Activated T-cell treated with anti-CD3 and anti-CD28 coated beads, Interleukin-2, amount 50 U/mL, for 4 hours (primary cell): ENCODE data around the gene TMEM30A. TPM values are rescaled to one million over a fixed set of nuclear protein-coding genes. Genes with fewer than 3 reads are reported as not detected.

Source experiments
- ATAC-seq, 2 donors: fragments of 200-7000 bp; cut with Tn5 transposase; one replicate each; pipeline ENCODE4 v1.10.0; 2021
- DNase-seq: peaks from one replicate; pipeline ENCODE4 v3.0.0-alpha.2; 2020
- H3K27me3 Mint-ChIP-seq: one replicate; pipeline ENCODE4 v1.8.0; 2021; ENCODE audit warnings: low read depth, mixed read lengths
- H3K36me3 Mint-ChIP-seq: one replicate; pipeline ENCODE4 v1.8.0; 2022; ENCODE audit warnings: mixed read lengths; ENCODE audit not compliant: insufficient read depth
- H3K4me1 Mint-ChIP-seq: one replicate; pipeline ENCODE4 v1.8.0; 2021; ENCODE audit warnings: low read depth, mixed read lengths
- H3K4me3 Mint-ChIP-seq: one replicate; pipeline ENCODE4 v1.8.0; 2021; ENCODE audit warnings: mild to moderate bottlenecking, moderate library complexity, mixed read lengths
- H3K9me3 Mint-ChIP-seq: one replicate; pipeline ENCODE4 v1.8.0; 2021; ENCODE audit warnings: mixed read lengths
- total RNA-seq, 3 donors: library from RNA; stranded (reverse); gene quantifications; one replicate each; pipeline ENCODE4 v1.2.1, GENCODE V29; 2021

TMEM30A gene
- 10 to 100 TPM; 47.7 to 60.4 (median 55.7) TPM for total RNA-seq

DNA sequence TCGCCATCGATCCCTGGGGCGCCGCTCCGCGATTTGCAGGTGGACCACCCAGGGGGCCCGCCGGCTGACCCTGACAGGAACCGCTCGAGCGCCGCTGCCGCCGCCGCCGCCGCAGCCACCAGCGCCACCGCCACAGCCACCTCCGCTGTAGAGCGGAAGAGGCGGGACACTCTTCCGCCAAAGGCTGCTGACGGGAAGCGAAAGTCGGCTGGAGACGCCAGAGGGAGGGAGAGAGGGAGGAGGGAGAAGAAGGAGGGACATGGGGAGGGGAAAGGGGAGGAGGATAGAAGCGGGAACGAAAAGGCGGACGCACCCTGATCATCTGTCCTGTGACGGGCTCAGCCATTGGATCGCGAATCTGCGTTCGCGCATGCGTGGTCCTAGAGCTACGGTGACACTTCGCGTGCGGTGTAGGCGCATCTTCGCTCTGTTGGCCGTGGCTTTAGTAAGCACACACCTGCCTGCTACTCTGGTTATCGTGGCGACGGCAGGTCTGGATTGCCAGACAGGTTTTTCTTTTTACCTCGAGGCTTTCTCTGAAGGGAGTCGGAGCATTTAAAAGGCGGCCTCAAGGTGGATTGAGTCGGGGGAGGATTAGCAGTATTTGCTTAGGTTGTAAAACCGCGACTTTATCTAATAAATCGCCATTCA is at the start of gene TMEM30A:
TMEM30A (minus strand) TSS at position 161 of the 651 bp plus-strand sequence; CDS start at position 7, 154 bp downstream.
- Mint-ChIP-seq H3K36me3 (peaks cover 3% of the 10 kb centered on the region), H3K4me1 (peaks cover 46% of the 10 kb centered on the region), H3K9me3 (no peaks in the 10 kb centered on the region), H3K4me3 (no peak within 1 kb of the TSS), H3K27me3 (no peaks in the 10 kb centered on the region)
- DNase-seq = peak; percentile 94
- ATAC-seq = peak; percentile 95 to 98

DNA sequence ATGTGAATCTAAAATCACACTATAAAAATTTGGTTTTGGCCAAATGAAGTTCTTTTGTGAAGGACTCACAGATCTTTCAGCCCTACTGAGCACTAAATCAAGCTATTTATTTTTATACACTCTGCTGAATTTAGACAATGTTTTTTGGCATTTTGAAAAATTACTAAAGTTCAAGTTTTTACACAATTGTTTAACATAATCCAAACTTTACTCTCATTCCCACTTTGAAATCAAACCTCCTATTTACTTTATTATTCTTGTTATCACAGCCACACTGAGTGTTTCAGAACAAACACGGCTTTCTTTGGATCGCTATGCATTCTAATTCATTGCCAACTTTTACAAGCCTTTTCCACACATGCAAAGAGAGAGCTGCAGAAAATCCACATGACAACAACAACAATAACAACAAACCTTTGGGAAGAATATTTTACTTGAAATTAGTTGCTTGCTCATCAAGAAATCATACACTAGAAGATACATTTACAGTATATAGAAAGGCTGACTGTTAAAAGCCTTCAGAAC is 49.1 kb upstream of the TMEM30A start:
- Mint-ChIP-seq H3K36me3 (no peaks in the 10 kb centered on the region), H3K9me3 (no peaks in the 10 kb centered on the region), H3K27me3 (peaks cover 12% of the 10 kb centered on the region), H3K4me1 (no peaks in the 10 kb centered on the region), H3K4me3 (no peak overlapping the region)
- ATAC-seq = no peak
- DNase-seq = no peak

DNA sequence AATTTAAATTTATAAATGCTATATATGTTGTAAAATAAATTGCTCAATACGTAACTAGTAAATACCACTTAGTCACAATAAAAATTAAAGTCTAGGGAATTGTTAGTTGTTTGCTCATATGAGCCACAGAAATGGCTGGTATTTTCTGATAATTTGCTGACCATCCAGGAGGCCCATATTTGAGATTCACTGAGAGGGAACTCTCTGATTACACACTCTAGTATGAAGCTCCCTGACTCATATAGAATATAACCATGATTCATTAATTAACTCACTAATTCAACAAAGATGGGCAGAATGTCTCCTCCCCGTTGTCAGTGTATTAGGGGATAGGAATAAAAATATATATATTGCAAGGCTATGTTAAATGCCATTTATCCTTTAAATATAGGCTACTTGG is 46.6 kb upstream of the TMEM30A start:
- Mint-ChIP-seq H3K4me1 (no peaks in the 10 kb centered on the region), H3K9me3 (no peaks in the 10 kb centered on the region), H3K36me3 (no peaks in the 10 kb centered on the region), H3K27me3 (peaks cover 11% of the 10 kb centered on the region), H3K4me3 (no peak overlapping the region)
- ATAC-seq (no peak), DNase-seq (no peak)

DNA sequence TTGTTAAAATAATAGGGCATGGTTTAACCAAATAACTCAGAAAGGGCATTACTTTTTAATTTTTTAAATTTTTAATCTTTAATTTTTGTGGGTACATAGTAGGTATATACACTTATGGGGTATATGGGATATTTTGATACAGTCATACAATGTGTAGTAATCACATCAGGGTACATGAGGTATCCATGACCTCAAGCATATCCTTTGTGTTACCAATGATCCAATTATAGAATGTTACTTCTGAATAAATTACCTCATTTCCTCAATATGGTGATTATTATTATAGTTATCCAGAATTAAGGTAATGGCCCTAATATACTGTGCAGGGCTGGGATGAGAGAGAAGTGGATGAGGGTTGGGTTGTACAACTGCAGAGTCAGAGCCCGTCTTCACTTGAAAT is 45.1 kb upstream of the TMEM30A start:
- H3K4me1 Mint-ChIP-seq = no peaks in the 10 kb centered on the region
- no peak overlapping the region for H3K4me3 Mint-ChIP-seq
- peaks cover 14% of the 10 kb centered on the region for H3K27me3 Mint-ChIP-seq
- H3K36me3 Mint-ChIP-seq = no peaks in the 10 kb centered on the region
- H3K9me3 Mint-ChIP-seq = no peaks in the 10 kb centered on the region
- no peak for ATAC-seq
- no peak for DNase-seq

DNA sequence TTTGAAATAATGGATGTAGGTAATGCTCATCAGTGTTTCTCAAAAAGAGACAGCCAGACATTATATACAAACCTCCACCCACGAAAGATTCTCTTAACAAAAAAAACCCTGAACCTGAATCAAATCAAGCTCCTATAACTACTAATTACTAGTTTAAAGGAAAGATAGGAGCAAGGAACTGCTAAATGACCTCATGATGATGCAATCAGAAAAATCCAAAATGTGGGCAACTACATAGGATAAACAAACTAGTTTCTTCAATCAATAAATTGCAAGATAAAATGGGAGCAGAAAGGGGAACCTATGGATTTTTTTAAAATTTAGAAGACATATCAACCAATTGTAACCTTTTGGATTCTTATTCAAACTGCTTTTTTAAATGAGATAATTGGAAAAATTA is 43.2 kb upstream of the TMEM30A start:
- no peaks in the 10 kb centered on the region for H3K36me3 Mint-ChIP-seq
- peaks cover 11% of the 10 kb centered on the region for H3K27me3 Mint-ChIP-seq
- H3K9me3 Mint-ChIP-seq = no peaks in the 10 kb centered on the region
- DNase-seq (no peak), ATAC-seq (no peak)
- H3K4me3 Mint-ChIP-seq = no peak overlapping the region
- H3K4me1 Mint-ChIP-seq = no peaks in the 10 kb centered on the region

DNA sequence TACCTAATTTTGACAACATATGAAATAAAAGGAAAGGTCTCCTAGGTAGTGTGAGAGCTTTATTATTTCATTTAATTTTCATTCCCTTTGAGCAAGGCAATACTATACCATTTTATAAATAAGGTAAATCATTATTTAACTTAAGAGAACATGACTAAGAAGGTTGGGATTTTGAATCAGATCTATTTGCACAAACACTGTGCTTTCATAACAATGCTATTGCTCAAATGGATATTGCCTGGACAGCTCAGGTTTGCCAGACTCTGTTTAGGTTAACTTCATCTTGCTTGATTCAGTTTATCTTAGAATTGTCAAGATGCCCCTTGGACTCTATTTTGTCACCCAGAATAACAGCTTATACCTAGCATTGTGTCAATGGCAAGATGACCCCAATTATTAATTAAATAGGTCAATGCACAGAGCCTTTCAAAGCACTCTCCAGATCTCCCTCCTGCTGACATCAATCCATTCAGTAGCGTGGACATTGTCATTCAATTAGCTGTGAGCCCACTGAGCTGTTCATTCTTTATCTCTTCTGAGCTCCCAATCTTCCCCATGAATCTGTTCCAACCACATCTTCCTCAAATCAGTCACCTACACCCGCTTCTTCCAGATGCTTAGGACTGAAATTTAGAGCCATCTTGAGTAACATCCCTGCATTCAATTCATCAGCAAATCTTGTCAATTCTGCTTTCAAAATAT is 42.1 kb upstream of the TMEM30A start:
- Mint-ChIP-seq H3K4me1 (no peaks in the 10 kb centered on the region), H3K9me3 (no peaks in the 10 kb centered on the region), H3K36me3 (no peaks in the 10 kb centered on the region), H3K27me3 (peaks cover 8% of the 10 kb centered on the region), H3K4me3 (no peak overlapping the region)
- ATAC-seq (no peak), DNase-seq (no peak)

DNA sequence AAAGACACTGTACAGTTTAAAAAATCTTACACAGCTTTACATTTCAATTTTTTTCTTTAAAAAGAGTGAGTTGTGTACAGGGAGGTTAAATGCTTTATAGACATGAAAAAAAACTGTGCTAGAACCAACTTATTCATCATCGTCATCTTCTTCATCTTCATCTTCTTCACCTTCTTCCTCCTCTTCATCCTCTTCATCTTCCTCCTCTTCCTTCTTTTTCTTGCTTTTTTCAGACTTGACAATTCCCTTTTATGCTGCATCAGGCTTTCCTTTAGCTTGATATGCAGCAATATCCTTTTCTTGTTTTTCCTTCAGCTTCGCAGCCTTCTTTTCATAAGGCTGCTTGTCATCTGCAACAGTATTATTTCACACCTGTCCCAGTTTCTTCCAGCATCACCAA is 34.3 kb upstream of the TMEM30A start:
- no peak for DNase-seq
- H3K36me3 Mint-ChIP-seq = no peaks in the 10 kb centered on the region
- H3K4me3 Mint-ChIP-seq = no peak overlapping the region
- no peaks in the 10 kb centered on the region for H3K9me3 Mint-ChIP-seq
- no peak for ATAC-seq
- peaks cover 20% of the 10 kb centered on the region for H3K27me3 Mint-ChIP-seq
- no peaks in the 10 kb centered on the region for H3K4me1 Mint-ChIP-seq

DNA sequence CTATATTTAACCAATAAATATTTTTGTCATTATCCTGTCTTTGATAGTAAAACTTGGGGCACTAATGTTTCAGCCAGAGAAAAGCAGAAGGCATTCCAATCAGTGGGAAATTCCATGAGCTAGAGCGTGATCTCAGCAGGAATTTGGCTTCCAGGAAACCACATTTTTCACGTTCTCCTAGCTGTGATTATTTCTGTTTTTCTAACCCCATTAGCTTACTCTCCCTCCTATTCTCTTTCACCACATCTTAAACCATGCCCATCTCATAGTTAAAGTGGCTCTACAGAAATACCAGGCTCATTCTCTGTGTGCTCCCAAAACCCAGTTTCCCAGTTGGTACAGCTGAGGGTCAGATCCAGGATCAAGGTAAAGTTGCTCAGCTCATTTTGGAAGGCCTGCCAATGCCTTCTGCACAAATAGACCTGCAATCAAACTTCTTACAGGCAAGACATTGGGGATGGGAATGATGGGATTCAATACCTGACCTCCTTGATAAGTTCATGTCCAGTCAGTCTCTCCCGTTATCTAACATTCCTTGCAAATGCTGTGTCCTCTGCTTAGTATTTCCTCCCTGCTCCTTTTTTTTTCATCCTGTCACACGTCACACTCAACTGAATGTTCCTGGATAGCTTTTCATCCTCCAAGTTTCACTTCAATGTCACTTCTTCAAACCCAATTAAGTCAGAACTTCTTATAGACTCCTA is 33.1 kb upstream of the TMEM30A start:
- Mint-ChIP-seq H3K4me3 (no peak overlapping the region), H3K36me3 (no peaks in the 10 kb centered on the region), H3K9me3 (no peaks in the 10 kb centered on the region), H3K4me1 (no peaks in the 10 kb centered on the region), H3K27me3 (peaks cover 29% of the 10 kb centered on the region)
- ATAC-seq (no peak), DNase-seq (no peak)

DNA sequence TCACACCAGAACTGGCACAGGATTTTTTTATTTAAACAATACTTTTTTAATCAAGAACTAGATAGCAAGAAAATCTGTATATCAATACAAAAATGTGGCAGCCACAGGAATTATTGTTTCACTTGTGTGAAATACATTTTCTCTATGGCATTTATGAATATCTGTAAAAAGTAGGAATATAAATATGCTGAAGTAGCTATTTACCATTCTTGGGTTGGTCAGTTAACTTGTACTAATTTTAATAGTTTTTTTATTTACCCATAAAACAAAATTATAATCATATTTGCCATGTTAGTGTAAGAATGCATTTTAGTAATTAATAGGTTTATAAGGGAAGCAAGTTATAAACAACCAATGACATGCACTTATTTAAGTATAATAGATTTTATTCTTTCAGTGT is 31.4 kb upstream of the TMEM30A start:
- H3K36me3 Mint-ChIP-seq = no peaks in the 10 kb centered on the region
- H3K9me3 Mint-ChIP-seq = no peaks in the 10 kb centered on the region
- ATAC-seq (no peak), DNase-seq (no peak)
- no peak overlapping the region for H3K4me3 Mint-ChIP-seq
- no peaks in the 10 kb centered on the region for H3K4me1 Mint-ChIP-seq
- peaks cover 35% of the 10 kb centered on the region for H3K27me3 Mint-ChIP-seq

DNA sequence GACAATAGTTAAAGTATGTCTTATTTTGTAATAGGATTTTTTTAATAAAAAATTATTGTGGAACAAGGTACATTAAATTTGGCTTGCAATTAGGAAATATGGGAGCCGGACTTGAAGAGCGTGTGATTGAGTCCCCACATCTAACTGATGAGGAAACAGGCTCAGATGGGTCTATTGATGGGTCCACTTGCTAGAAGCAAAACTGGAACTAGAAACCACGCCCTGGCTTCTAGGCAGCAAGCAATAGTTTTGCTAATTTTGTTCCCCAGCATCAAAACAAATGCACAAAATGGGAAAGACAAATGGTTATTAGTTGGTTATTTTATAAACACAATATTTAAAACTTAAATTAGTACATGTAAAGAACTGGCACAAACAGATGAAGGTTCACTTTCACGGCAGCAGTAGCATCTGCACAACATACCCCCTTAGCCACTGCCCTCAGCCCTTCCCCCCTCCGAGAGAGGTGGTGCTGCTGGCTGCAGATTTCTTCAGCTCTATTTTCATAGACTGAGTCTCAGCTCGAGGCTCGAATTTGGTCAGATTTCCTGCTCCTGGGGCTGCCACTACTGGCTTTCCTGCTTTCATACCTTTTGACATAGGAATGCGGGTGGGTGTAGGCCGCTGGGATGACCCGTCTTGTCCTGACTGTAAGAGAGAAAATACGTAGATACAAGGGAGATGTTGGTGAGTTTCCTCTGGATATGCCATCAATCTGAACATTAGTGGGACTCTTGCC is 23.8 kb upstream of the TMEM30A start:
- Mint-ChIP-seq H3K4me3 (no peak overlapping the region), H3K4me1 (peaks cover 10% of the 10 kb centered on the region), H3K9me3 (no peaks in the 10 kb centered on the region), H3K27me3 (peaks cover 25% of the 10 kb centered on the region), H3K36me3 (no peaks in the 10 kb centered on the region)
- no peak for ATAC-seq
- DNase-seq = no peak

DNA sequence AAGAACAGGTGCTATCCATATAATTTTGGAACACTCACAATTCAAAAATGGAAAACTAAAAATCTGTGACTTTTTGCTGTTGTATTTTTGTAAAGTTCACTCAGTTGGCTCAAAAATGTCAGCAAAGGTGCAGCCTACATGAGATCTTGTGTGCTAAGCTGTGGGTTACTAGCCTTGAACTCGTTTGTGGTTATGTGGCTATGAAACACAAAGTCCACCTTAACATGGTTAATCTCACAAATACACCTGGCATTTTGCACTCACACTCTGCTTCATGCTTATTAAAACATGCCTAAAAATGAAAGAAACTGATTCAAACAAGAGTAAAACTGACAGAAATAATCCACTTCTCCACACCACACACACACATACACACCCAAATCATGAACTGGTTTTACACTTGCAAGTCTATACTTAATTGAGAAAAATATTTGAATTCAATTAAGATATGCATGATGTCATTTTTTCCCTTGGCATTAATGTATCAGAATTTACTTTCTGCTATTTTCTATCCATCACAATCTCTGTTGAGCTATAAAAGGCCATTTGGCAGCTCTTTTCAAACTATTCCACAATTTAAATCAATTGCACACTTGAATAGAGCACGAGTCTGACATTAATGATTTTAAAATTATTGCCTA is 22.9 kb upstream of the TMEM30A start:
- no peak for DNase-seq
- H3K36me3 Mint-ChIP-seq = no peaks in the 10 kb centered on the region
- no peak for ATAC-seq
- H3K4me3 Mint-ChIP-seq = no peak overlapping the region
- H3K9me3 Mint-ChIP-seq = no peaks in the 10 kb centered on the region
- peaks cover 20% of the 10 kb centered on the region for H3K27me3 Mint-ChIP-seq
- peaks cover 10% of the 10 kb centered on the region for H3K4me1 Mint-ChIP-seq

DNA sequence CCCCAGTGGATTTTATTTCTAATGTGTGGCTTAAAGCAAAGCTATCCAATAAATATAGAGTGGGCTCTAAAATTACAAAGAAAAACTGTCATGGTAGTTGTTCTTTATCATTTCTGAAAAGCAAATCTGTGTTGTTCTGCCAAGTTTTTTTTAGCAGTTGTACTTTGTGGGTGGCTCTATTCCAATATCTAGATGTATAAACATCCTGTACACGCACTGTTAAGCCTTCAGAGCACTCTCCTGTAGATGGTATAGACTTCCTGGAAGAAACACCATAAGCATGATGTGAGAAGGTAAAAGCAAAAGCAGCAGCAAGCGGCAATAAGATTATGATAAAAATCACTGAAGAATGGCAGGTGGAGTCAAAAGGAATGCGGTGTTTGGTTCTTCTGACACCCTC is 21.5 kb upstream of the TMEM30A start:
- DNase-seq = no peak
- Mint-ChIP-seq H3K4me1 (peaks cover 10% of the 10 kb centered on the region), H3K9me3 (no peaks in the 10 kb centered on the region), H3K4me3 (no peak overlapping the region), H3K27me3 (peaks cover 13% of the 10 kb centered on the region), H3K36me3 (no peaks in the 10 kb centered on the region)
- ATAC-seq = no peak

DNA sequence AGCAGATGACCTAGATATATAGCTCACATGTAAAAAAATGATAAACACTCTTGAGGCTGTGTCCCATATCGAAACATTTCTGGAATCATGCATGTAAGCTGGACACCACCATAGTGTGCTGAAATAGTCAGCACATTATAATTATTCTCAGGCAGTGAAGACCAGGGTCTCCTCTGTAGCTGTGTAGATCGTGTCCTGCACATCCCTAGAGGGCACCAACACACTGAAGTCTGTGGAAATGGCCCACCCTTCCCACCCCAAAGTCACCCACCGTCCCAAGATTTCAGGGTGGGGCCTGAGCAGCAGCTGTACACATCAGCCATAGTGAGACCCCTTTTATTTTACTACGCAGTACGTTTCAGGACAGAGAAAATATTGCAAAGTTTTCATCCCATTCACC is 21.0 kb upstream of the TMEM30A start:
- no peak for ATAC-seq
- no peak for DNase-seq
- Mint-ChIP-seq H3K4me1 (peaks cover 10% of the 10 kb centered on the region), H3K4me3 (no peak overlapping the region), H3K36me3 (no peaks in the 10 kb centered on the region), H3K9me3 (no peaks in the 10 kb centered on the region), H3K27me3 (peaks cover 13% of the 10 kb centered on the region)

DNA sequence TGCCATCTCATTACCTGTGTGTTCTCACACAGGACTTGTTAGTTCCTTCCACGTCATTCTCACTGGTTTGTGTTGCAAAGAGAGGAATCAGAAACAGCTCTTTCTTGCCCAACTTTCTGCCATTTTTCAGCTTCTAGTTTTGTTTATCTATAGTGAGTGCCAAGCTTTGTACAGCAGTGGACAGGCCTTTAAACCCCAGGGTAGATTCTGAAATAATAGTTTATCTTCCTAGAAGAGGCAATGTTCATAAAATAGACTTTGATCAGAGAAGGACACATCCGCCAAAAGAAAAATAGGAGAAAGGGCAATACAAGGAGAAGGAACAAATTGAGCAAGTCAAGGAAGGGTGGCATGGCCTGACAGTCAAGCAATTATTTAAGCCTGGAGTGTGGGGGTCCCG is 17.7 kb upstream of the TMEM30A start:
- Mint-ChIP-seq H3K4me1 (peaks cover 7% of the 10 kb centered on the region), H3K36me3 (no peaks in the 10 kb centered on the region), H3K9me3 (no peaks in the 10 kb centered on the region), H3K27me3 (peaks cover 7% of the 10 kb centered on the region), H3K4me3 (no peak overlapping the region)
- no peak for DNase-seq
- no peak for ATAC-seq
